ENCODE data around the gene SH2D5. TPM values are rescaled to one million over a fixed set of nuclear protein-coding genes. Genes with fewer than 3 reads are reported as not detected.

The SH2D5 gene
- total and polyA plus RNA-seq, 2 donors (not counting 3 experiments of a cell fraction or from before 2014, with no cell fraction given): 0.23 to 1.0 TPM

DNA sequence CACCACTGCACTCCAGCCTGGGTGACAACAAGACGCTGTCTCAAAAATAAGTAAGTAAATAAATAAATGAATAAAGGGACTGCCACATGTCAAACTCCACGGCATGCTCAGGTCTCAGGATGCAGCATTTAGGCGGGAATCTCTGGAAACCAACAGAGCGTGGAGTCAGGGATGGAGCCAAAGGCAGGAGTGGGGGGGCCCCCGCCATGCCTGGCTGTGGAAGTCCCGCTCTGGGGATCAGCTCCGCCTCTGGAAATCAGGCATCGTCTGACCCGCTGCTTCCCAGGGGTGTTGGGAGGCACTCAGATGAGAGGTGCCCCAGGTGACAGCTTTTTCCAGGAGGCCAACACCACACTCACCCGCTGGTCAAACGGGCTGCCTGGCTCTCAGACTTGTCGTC is 34.9 kb downstream of the SH2D5 start:
- ChIA-PET CTCF (interaction anchor here (1.0 to 5.1 kb wide), 20 partner anchors 9 to 673 kb away, joined by 3 to 150 read pairs (median 6); partner anchors contain the start of genes HP1BP3, KIF17 and SH2D5), POLR2A (no interaction called here)
- no peak overlapping the region for H3K4me2 ChIP-seq (ENCODE audit: insufficient read depth, low read length)
- FAIRE-seq (no peak), DNase-seq (ENCODE audit: low read depth, low spot score) (no peak)
- peaks cover 4% of the 10 kb centered on the region for H3K4me1 ChIP-seq (ENCODE audit: control insufficient read depth, extremely low read depth, insufficient read depth, low read length)
- H4K20me1 ChIP-seq (replicated peaks; ENCODE audit: control insufficient read depth, extremely low read depth, insufficient read depth, low read length): no peaks in the 10 kb centered on the region
- no peaks in the 10 kb centered on the region for H3K9me1 ChIP-seq (replicated peaks; ENCODE audit: control insufficient read depth, extremely low read depth, insufficient read depth, low read length)
- dilution Hi-C loops (cut with MboI; ENCODE audit: extremely low pct_ligation_motif_present, low sequenced_read_pairs) (no loop called here), intact Hi-C loops (cut with micrococcal nuclease) (loop anchor here (5.0 to 10.0 kb wide), 2 partner anchors 90 to 377 kb away; partner anchors contain the start of gene HP1BP3)
- no peak overlapping the region for H3K27ac ChIP-seq (ENCODE audit: insufficient read depth, low read depth, low read length)
- no peaks in the 10 kb centered on the region for H3K27me3 ChIP-seq (ENCODE audit: control insufficient read depth in 2 of 2, insufficient read depth in 2 of 2, low read length in 2 of 2)
- no peaks in the 10 kb centered on the region for H3K36me3 ChIP-seq (ENCODE audit: control insufficient read depth in 2 of 2, extremely low read depth in 1 of 2, insufficient read depth in 2 of 2, low read length in 2 of 2)
- H3K79me2 ChIP-seq (ENCODE audit: control insufficient read depth, insufficient read depth, low read length): no peaks in the 10 kb centered on the region
- H3K9ac ChIP-seq (replicated peaks; ENCODE audit: extremely low read depth, insufficient read depth, low read length): no peak overlapping the region
- no peaks in the 10 kb centered on the region for H3K9me3 ChIP-seq (replicated peaks; ENCODE audit: control insufficient read depth, insufficient read depth, low read length)
- BruUV-seq (replicated peaks): no TSS peak
- TF ChIP-seq FOS (IDR thresholded peaks at IDR 0.05; ENCODE audit: borderline replicate concordance, insufficient read depth, low read length) (no peak), POLR2A (IDR thresholded peaks at IDR 0.05; ENCODE audit: low read depth, low read length) (no peak), MYC (IDR thresholded peaks at IDR 0.05; ENCODE audit: low read depth, low read length) (no peak), GATA2 (IDR thresholded peaks at IDR 0.05; ENCODE audit: insufficient read depth, insufficient read length, low read depth, low read length) (no peak), EZH2 (IDR thresholded peaks at IDR 0.05; ENCODE audit: borderline replicate concordance, low read depth, low read length, severe bottlenecking) (no peak), JUN (IDR thresholded peaks at IDR 0.05; ENCODE audit: borderline replicate concordance, insufficient read depth, insufficient read length, low read depth) (no peak), POLR2AphosphoS5 (IDR thresholded peaks at IDR 0.05; ENCODE audit: insufficient read depth, low read depth, low read length) (no peak)
- TF ChIP-seq, protein P1, sequence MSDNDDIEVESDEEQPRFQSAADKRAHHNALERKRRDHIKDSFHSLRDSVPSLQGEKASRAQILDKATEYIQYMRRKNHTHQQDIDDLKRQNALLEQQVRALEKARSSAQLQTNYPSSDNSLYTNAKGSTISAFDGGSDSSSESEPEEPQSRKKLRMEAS (IDR thresholded peaks at IDR 0.05; ENCODE audit: insufficient read depth, insufficient read length): no peak
- TF ChIP-seq, protein P2, sequence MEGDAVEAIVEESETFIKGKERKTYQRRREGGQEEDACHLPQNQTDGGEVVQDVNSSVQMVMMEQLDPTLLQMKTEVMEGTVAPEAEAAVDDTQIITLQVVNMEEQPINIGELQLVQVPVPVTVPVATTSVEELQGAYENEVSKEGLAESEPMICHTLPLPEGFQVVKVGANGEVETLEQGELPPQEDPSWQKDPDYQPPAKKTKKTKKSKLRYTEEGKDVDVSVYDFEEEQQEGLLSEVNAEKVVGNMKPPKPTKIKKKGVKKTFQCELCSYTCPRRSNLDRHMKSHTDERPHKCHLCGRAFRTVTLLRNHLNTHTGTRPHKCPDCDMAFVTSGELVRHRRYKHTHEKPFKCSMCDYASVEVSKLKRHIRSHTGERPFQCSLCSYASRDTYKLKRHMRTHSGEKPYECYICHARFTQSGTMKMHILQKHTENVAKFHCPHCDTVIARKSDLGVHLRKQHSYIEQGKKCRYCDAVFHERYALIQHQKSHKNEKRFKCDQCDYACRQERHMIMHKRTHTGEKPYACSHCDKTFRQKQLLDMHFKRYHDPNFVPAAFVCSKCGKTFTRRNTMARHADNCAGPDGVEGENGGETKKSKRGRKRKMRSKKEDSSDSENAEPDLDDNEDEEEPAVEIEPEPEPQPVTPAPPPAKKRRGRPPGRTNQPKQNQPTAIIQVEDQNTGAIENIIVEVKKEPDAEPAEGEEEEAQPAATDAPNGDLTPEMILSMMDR (IDR thresholded peaks at IDR 0.05; ENCODE audit: extremely low read depth in 1 of 2, insufficient read depth in 1 of 2, low read depth in 1 of 2, low read length in 2 of 2): no peak
- H3K4me3 ChIP-seq (replicated peaks in 1 of 3; ENCODE audit: insufficient read depth in 1 of 3, low read depth in 1 of 3, low read length in 3 of 3): no peak overlapping the region
- no peak overlapping the region for H2AFZ ChIP-seq (ENCODE audit: low read depth, low read length)

All from endothelial cell of umbilical vein (primary cell).